EL (cell line): ENCODE measurements around the gene GNL2.
"Not testable (repeated sequence)": the region's sequence is repeated elsewhere in the genome, so short reads cannot be mapped to it uniquely, and the experiment has no call there.

Experiments used
- DNase-seq: peaks from one replicate; pipeline ENCODE4 v3.0.0-alpha.2; 2016

The GNL2 gene

GRCh38 chr1:37606481-37607263 lies 10.9 kb upstream of the GNL2 start:
- peak; percentile 10 for DNase-seq

DNA sequence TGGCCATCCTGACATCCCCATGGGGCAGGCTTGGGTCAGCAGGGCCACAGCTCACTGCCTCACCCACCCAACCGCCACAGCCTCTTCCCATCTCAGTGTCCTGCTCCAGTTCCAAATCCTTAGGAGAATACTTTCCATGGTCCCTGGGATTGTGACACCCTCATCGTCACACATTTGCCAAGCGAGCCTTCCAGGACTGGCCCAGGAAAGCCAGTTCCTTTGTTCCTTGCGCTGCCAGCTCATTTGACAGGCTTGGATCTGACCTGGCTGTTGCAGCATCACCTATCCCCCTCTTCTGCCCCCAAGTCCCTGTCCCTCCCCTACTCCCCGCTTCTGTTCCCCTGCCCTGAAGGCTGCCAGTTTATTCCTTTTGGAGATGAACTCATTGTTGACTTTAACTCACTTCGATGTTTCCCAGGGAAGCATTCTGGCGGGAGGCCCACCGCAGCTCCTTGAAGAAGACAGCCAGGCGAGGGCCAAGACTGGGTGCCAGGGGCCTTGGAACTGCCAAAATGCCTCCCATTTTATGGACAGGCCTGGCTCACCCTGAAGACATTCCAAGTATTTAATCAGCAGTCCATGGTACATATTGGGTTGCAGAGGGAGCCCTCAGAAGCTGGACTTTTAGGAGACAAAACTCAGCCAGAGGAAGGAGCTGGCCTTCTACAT lies 10.2 kb upstream of the GNL2 start:
- no peak for DNase-seq

GRCh38 chr1:37605061-37605650 lies 9.4 kb upstream of the GNL2 start:
- no peak for DNase-seq

- DNase-seq = peak; percentile 34
These were observed 7.3 kb upstream of the GNL2 start for GRCh38 chr1:37602750-37603694.

GRCh38 chr1:37601441-37601840 lies 5.7 kb upstream of the GNL2 start:
- no peak for DNase-seq

GRCh38 chr1:37599940-37600339 lies 4.2 kb upstream of the GNL2 start:
- DNase-seq = no peak

- DNase-seq = no peak
These were observed 488 bp upstream of the GNL2 start for GRCh38 chr1:37596182-37596667.

DNA sequence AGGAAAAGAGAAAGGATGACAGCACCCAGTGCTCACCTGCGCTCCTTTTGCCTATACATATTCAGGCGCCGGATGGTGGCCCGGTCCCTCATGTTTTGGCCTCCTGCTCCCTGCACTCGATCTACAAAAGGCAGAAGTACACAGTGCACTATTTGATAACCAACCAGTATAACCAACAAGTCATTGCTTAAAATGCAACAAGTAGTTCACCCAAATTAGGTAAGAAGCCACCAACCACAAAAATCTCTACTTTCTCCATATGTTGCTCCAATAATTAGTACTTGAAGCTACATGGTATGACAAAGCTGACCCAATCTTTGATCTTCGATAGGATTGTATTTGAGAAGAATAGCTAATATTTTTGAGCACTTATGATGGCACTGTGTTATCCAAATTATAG lies 2.0 kb downstream of the GNL2 start:
- DNase-seq = no peak

- no peak for DNase-seq
These were observed 6.8 kb downstream of the GNL2 start for GRCh38 chr1:37588939-37589338.

GRCh38 chr1:37584544-37584943 lies 11.2 kb downstream of the GNL2 start:
- DNase-seq = not testable (repeated sequence)

GRCh38 chr1:37575692-37576091 lies 20.0 kb downstream of the GNL2 start:
- DNase-seq = peak; percentile 47

DNA sequence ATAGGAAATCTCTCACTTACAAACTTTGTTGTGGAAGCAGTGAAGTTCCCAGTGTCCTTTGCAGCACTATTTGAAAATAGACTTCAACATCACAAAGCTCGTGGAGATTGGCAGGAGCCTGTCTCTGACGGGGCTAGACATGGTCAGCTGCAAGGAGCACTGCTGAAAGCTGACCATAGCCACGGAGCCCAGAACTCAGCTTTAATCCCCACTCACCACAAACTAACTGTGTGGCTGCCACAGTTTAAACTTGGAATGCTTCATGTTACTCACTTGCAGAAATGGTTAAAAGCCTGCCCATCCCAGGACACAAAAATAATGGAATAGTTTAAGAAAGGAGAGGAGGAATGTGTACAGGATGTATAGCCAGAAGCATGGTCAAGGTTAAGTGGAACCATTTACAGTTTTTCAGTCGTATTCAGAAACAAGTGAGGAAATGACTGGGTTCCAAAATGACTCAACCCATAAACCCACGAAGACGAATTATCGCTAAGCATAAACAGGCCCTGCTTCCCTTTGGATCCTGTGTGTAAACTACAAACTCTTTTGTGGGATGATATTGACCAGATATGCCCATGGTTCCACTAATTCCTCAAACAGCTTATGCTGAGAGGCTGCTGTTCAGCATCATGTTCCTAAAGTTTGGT lies 20.8 kb downstream of the GNL2 start:
- peak; percentile 84 for DNase-seq

DNA sequence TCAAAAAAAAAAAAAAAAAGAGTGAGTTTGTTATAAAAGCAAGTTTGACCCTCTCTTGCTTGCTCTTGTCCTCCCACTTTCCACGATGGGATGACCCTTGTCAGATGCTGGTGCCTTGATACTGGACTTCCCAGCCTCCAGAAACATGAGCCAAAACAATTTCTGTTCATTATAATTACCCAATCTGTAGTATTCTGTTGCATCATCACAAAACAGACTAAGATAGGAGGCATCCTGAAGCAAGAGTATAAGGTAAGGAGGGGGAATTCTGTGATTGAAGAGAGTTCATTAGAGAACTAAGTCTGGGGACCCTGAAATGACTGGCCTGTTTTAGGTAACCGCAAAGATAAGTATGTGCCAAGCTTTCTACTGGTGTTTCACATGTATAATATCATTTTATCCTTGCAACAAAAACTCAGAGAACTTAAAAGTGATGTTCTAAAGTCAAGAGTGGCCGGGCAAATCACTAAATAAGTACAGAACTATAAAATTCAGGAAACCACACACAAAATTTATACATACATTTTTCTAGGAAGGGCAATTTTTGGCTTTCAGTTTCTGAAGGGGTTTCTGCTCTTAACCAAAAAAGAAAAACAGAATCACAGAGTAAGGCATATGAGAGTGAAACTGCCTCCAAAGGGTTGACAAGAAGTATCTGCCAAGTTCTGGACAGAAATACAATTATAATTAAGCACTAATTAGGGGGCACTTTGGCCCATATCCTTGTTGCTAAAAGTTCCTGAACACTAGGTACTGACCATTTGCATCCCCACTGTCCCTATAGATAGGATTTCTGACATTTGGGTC lies 25.0 kb downstream of the GNL2 start:
- no peak for DNase-seq

DNA sequence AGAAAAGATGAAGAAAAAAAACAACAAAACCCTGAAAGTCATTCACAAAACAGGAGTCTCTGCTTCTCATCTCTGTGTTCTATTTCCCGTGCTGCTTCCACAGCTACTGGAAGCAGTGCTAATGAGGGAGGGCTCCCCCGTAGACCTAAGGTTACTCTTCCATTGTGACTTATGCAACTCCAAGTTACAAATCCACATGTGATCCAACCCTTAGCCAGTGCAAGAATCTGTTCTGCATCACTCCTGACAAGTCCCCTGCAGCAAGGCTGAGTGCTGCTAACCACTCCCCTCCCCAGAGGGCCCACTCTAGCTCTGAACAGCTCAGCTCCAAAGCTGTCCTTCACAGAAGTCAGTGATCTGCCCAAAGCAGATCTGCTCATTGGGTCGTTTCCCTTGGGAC lies 28.7 kb downstream of the GNL2 start:
- DNase-seq = no peak

GRCh38 chr1:37564892-37565291 lies 30.8 kb downstream of the GNL2 start:
- DNase-seq = no peak

DNA sequence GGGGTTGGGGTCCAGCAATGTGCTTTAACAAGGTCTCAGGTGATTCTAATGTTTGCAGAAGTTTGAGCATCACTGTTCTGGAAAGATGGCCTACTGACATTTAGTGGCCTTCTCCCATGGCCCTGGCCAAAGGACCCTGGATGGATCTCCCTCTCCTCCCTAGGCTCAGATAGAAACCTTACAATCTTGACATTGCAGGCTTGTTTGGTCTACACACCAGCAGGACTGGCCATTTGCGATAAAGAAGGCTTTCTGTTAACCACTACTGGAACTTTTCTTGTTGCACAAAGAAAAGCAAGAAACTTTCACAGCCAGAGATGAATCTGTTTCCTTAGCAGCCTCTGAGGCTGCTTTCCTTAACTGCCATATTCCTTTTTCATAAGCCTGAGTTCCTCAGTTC lies 32.8 kb downstream of the GNL2 start:
- DNase-seq = no peak

DNA sequence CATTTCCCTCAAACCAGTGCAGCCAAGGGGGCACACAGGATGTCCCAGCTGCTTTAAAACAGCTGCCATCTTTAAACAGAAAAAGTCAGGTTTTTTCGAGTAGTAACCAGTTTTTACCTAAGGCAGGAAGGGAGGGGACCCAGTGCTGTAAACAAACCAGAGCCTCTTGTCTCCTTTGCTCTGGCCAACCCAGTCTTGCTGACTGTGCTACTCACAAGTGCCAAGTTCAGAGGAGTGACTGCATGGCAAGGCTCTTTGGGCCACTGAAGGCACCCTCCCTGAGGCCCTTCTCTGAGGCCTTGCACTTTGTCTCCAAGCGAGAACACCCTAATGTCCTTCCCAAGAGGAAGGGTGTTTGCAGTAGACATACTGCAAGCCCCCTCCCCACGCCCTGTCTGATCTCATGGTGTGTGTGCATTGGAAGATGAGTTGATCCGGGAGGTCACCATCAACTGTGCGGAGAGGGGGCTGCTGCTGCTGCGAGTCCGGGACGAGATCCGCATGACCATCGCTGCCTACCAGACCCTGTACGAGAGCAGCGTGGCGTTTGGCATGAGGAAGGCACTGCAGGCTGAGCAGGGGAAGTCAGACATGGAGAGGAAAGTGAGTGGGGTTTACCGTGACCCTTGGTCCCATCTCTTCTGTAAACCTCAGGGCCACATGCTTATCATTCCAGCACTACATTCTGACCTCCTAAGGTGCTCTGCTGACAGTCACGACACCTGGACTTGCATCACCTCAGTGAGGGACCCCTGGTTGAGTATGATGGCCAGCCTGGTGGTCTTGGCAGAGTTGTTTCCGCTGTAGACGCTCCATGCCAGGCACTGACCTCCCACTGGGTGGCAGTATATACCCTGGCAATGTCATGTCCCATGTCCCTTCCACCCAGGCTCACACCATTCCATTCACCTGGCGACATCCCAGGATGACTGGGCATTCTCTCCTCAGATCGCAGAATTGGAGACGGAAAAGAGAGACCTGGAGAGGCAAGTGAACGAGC lies 34.3 kb downstream of the GNL2 start:
- DNase-seq = peak; percentile 49

- DNase-seq = no peak
These were observed 35.2 kb downstream of the GNL2 start for GRCh38 chr1:37560401-37561132.

DNA sequence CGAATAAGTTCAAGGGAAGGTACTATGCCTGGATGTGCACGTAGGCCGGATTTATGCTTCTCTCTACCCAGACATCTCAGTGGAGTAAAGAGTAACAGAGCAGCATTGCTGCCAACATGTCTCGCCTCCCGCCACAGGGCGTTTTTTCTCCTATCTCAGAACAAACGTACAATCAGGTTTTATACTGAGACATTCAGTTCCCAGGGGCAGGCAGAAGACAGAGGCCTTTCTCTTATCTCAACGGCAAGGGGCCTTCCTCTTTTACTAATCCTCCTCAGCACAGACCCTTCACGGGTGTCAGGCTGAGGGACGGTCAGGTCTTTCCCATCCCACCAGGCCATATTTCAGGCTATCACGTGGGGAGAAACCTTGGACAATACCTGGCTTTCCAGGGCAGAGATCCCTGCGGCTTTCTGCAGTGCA lies 35.8 kb downstream of the GNL2 start:
- DNase-seq = not testable (repeated sequence)
